Neural cell (in vitro differentiated cells): ENCODE results near the gene ST6GALNAC3. TPM values are rescaled to one million over a fixed set of nuclear protein-coding genes. Genes with fewer than 3 reads are reported as not detected.

Source experiments
- H2AFZ ChIP-seq: fragments of 200-600, 300-800 bp; sonication (generic), shearing (Covaris generic); 2 replicates; pipeline ENCODE4 v1.6.0; 2014; ENCODE audit warnings: low read depth, mild to moderate bottlenecking, antibody characterized with exemption, low read length, moderate library complexity
- H3F3A ChIP-seq: fragments of 200-600 bp; shearing (Covaris generic); 2 replicates; pipeline ENCODE4 v1.6.1; 2016; ENCODE audit warnings: mild to moderate bottlenecking, moderate library complexity, mixed read lengths, antibody characterized with exemption, low read length; ENCODE audit not compliant: insufficient read depth, poor library complexity, severe bottlenecking
- H3K27ac ChIP-seq: fragments of 200-600, 300-800 bp; sonication (generic), shearing (Covaris generic); 2 replicates; pipeline ENCODE4 v1.5.1; 2014; ENCODE audit warnings: mild to moderate bottlenecking, low read length, moderate library complexity
- H3K27me3 ChIP-seq: fragments of 300-800, 200-600 bp; sonication (generic), shearing (Covaris generic); 2 replicates; pipeline ENCODE4 v1.6.0; 2014; ENCODE audit warnings: mild to moderate bottlenecking, low read depth, low read length, moderate library complexity; ENCODE audit not compliant: insufficient read depth
- H3K36me3 ChIP-seq: fragments of 300-800, 200-600 bp; sonication (generic), shearing (Covaris generic); 2 replicates; pipeline ENCODE4 v1.5.1; 2014; ENCODE audit warnings: mild to moderate bottlenecking, antibody characterized with exemption, low read length, moderate library complexity; ENCODE audit not compliant: insufficient read depth
- H3K4me2 ChIP-seq: fragments of 300-800, 200-600 bp; sonication (generic), shearing (Covaris generic); 2 replicates; pipeline ENCODE4 v1.6.0; 2014; ENCODE audit warnings: mild to moderate bottlenecking, low read length
- H3K4me3 ChIP-seq: fragments of 300-800, 200-600 bp; sonication (generic), shearing (Covaris generic); 2 replicates; pipeline ENCODE4 v1.5.1; 2014; ENCODE audit warnings: mild to moderate bottlenecking, low read length, moderate library complexity
- H3K79me2 ChIP-seq: fragments of 200-600 bp; shearing (Covaris generic); replicated peaks from 2 replicates; pipeline ENCODE4 v1.6.0; 2014; ENCODE audit warnings: mild to moderate bottlenecking, low read length, moderate library complexity; ENCODE audit not compliant: insufficient read depth
- H3K9ac ChIP-seq: fragments of 300-800, 200-600 bp; sonication (generic), shearing (Covaris generic); 2 replicates; pipeline ENCODE4 v1.6.1; 2016; ENCODE audit warnings: mild to moderate bottlenecking, low read length, mixed read lengths
- H3K9me2 ChIP-seq: fragments of 200-600 bp; shearing (Covaris generic); 2 replicates; pipeline ENCODE4 v1.6.1; 2016; ENCODE audit warnings: mild to moderate bottlenecking, low read length, mixed read lengths; ENCODE audit not compliant: insufficient read depth
- H3K9me3 ChIP-seq: fragments of 200-600, 300-800 bp; sonication (generic), shearing (Covaris generic); 2 replicates; pipeline ENCODE4 v1.6.1; 2016; ENCODE audit warnings: mild to moderate bottlenecking, mixed run types, low read length, moderate library complexity, mixed read lengths
- H4K20me1 ChIP-seq: fragments of 200-600 bp; shearing (Covaris generic); 2 replicates; pipeline ENCODE4 v1.6.1; 2016; ENCODE audit warnings: mild to moderate bottlenecking, mixed run types; ENCODE audit not compliant: insufficient read depth
- CTCF ChIP-seq: fragments of 450-650 bp; IDR thresholded peaks from 2 replicates; pipeline ENCODE4 v1.5.1; 2014; ENCODE audit warnings: antibody characterized with exemption, mild to moderate bottlenecking, moderate library complexity; ENCODE audit not compliant: poor library complexity, severe bottlenecking
- EP300 ChIP-seq: fragments of 450-650 bp; conservative IDR thresholded peaks from 2 replicates; pipeline ENCODE4 v1.6.1; 2014; ENCODE audit warnings: antibody characterized with exemption, mild to moderate bottlenecking, moderate library complexity; ENCODE audit not compliant: poor library complexity, severe bottlenecking
- EZH2 ChIP-seq: fragments of 200-600, 300-800 bp; shearing (Covaris generic), sonication (generic); IDR thresholded peaks from 2 replicates; pipeline ENCODE4 v1.6.1; 2014; ENCODE audit warnings: antibody characterized with exemption, low read length, borderline replicate concordance, mild to moderate bottlenecking; ENCODE audit not compliant: insufficient read depth, poor library complexity, severe bottlenecking
- MXI1 ChIP-seq: fragments of 450-650 bp; conservative IDR thresholded peaks from 2 replicates; pipeline ENCODE4 v1.6.1; 2014; ENCODE audit warnings: antibody characterized with exemption, mild to moderate bottlenecking; ENCODE audit not compliant: poor library complexity, severe bottlenecking
- POLR2AphosphoS5 ChIP-seq: IDR thresholded peaks from 2 replicates; pipeline ENCODE4 v1.6.1; 2012
- RAD21 ChIP-seq: fragments of 450-650 bp; conservative IDR thresholded peaks from 2 replicates; pipeline ENCODE4 v1.6.1; 2014; ENCODE audit warnings: antibody characterized with exemption, mild to moderate bottlenecking, moderate library complexity
- SMC3 ChIP-seq: fragments of 450-650 bp; conservative IDR thresholded peaks from 2 replicates; pipeline ENCODE4 v1.6.1; 2014; ENCODE audit warnings: antibody characterized with exemption, mild to moderate bottlenecking, moderate library complexity; ENCODE audit not compliant: poor library complexity
- TAF1 ChIP-seq: IDR thresholded peaks from 2 replicates; pipeline ENCODE4 v1.6.1; 2012; ENCODE audit warnings: low read depth
- polyA plus RNA-seq: library from polyadenylated mRNA; depleted of rRNA; stranded (reverse); fragments of >200 nt; gene quantifications from 2 replicates; pipeline ENCODE4 v1.2.3, GENCODE V29; 2014
- TF ChIP-seq, protein P1 (sequence below): IDR thresholded peaks from 2 replicates; pipeline ENCODE4 v1.6.1; 2012; ENCODE audit warnings: borderline replicate concordance

Gene ST6GALNAC3
- polyA plus RNA-seq, 1 donor from 2014 or later: 3.6 TPM

GRCh38 chr1:76677416-76678405 is 603.2 kb downstream of the ST6GALNAC3 start:
- Histone ChIP-seq H3K36me3 (no peaks in the 10 kb centered on the region), H3K4me2 (no peak overlapping the region), H3K9me2 (no peaks in the 10 kb centered on the region), H3K79me2 (no peaks in the 10 kb centered on the region), H3F3A (no peaks in the 10 kb centered on the region), H3K9ac (no peak overlapping the region), H3K9me3 (no peaks in the 10 kb centered on the region), H3K27ac (no peak overlapping the region), H4K20me1 (no peaks in the 10 kb centered on the region), H3K4me3 (no peak overlapping the region), H2AFZ (no peak overlapping the region), H3K27me3 (no peaks in the 10 kb centered on the region)
- TF ChIP-seq RAD21: no peak

GRCh38 chr1:76679534-76680152 is 605.1 kb downstream of the ST6GALNAC3 start:
- H3K4me2 ChIP-seq: no peak overlapping the region
- TF ChIP-seq, protein P1, sequence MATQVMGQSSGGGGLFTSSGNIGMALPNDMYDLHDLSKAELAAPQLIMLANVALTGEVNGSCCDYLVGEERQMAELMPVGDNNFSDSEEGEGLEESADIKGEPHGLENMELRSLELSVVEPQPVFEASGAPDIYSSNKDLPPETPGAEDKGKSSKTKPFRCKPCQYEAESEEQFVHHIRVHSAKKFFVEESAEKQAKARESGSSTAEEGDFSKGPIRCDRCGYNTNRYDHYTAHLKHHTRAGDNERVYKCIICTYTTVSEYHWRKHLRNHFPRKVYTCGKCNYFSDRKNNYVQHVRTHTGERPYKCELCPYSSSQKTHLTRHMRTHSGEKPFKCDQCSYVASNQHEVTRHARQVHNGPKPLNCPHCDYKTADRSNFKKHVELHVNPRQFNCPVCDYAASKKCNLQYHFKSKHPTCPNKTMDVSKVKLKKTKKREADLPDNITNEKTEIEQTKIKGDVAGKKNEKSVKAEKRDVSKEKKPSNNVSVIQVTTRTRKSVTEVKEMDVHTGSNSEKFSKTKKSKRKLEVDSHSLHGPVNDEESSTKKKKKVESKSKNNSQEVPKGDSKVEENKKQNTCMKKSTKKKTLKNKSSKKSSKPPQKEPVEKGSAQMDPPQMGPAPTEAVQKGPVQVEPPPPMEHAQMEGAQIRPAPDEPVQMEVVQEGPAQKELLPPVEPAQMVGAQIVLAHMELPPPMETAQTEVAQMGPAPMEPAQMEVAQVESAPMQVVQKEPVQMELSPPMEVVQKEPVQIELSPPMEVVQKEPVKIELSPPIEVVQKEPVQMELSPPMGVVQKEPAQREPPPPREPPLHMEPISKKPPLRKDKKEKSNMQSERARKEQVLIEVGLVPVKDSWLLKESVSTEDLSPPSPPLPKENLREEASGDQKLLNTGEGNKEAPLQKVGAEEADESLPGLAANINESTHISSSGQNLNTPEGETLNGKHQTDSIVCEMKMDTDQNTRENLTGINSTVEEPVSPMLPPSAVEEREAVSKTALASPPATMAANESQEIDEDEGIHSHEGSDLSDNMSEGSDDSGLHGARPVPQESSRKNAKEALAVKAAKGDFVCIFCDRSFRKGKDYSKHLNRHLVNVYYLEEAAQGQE: no peak
- TF ChIP-seq RAD21 (no peak), TAF1 (no peak), EP300 (no peak), POLR2AphosphoS5 (no peak), SMC3 (no peak), MXI1 (no peak), CTCF (no peak), EZH2 (no peak)
- H3K9ac ChIP-seq: no peak overlapping the region
- H3K79me2 ChIP-seq: no peaks in the 10 kb centered on the region
- H2AFZ ChIP-seq: no peak overlapping the region
- H3K27ac ChIP-seq: no peak overlapping the region
- H3K9me2 ChIP-seq: no peaks in the 10 kb centered on the region
- H3K36me3 ChIP-seq: no peaks in the 10 kb centered on the region
- H3K9me3 ChIP-seq: no peaks in the 10 kb centered on the region
- no peak overlapping the region for H3K4me3 ChIP-seq
- H3K27me3 ChIP-seq: no peaks in the 10 kb centered on the region
- H3F3A ChIP-seq: no peaks in the 10 kb centered on the region
- no peaks in the 10 kb centered on the region for H4K20me1 ChIP-seq
